Spleen (tissue), 11 donors: ENCODE results near the gene BTBD17. TPM values are rescaled to one million over a fixed set of nuclear protein-coding genes. Genes with fewer than 3 reads are reported as not detected.
A peak's percentile ranks its signal among the peaks of the same experiment; 100 is the strongest.

Experiments used
- DNase-seq: peaks from one replicate; pipeline ENCODE4 v3.0.0-alpha.2; 2020
- H3K27ac ChIP-seq, 8 donors: fragments of 200-600 bp; sonication (generic) in 7 of 8; 1 replicate in 4 of 8; 2 replicates in 4 of 8; pipeline versions ENCODE4 v1.5.0 to v1.8.0; 2016 to 2021; ENCODE audit warnings: inconsistent platforms in 4 of 8, mild to moderate bottlenecking in 4 of 8, moderate library complexity in 1 of 8
- H3K27me3 ChIP-seq, 7 donors: fragments of 200-600 bp; sonication (generic) in 6 of 7; replicated peaks in 1 of 7; 1 replicate in 4 of 7; 2 replicates in 3 of 7; pipeline versions ENCODE4 v1.5.0 to v1.8.0; 2016 to 2021; ENCODE audit warnings: inconsistent platforms in 3 of 7, mild to moderate bottlenecking in 1 of 7
- H3K36me3 ChIP-seq, 6 donors: fragments of 200-600 bp; sonication (generic) in 5 of 6; 1 replicate in 4 of 6; 2 replicates in 2 of 6; pipeline versions ENCODE4 v1.5.0 to v1.8.0; 2016 to 2021; ENCODE audit warnings: inconsistent platforms in 2 of 6
- H3K4me1 ChIP-seq, 6 donors: fragments of 200-600 bp; sonication (generic) in 5 of 6; 1 replicate in 3 of 6; 2 replicates in 3 of 6; pipeline versions ENCODE4 v1.5.0 to v1.8.0; 2016 to 2021; ENCODE audit warnings: inconsistent platforms in 3 of 6
- H3K4me3 ChIP-seq, 8 donors: fragments of 200-600 bp; sonication (generic) in 7 of 8; 1 replicate in 4 of 8; 2 replicates in 4 of 8; pipeline versions ENCODE4 v1.5.0 to v1.8.0; 2016 to 2021; ENCODE audit warnings: inconsistent platforms in 4 of 8, mild to moderate bottlenecking in 4 of 8, moderate library complexity in 2 of 8
- H3K9me3 ChIP-seq, 8 donors: fragments of 200-600 bp; sonication (generic) in 7 of 8; 1 replicate in 4 of 8; 2 replicates in 4 of 8; pipeline versions ENCODE4 v1.5.0 to v1.8.0; 2016 to 2021; ENCODE audit warnings: inconsistent platforms in 4 of 8
- POLR2A ChIP-seq, 3 donors: fragments of 450-650 bp; IDR thresholded peaks; one replicate each; pipeline ENCODE4 v1.5.1; 2017; ENCODE audit warnings: antibody characterized with exemption in 3 of 3, mild to moderate bottlenecking in 1 of 3
- POLR2AphosphoS5 ChIP-seq, 3 donors: sonication (generic); formaldehyde crosslinking; IDR thresholded peaks; one replicate each; pipeline ENCODE4 v1.5.1; 2017; ENCODE audit warnings: antibody characterized with exemption in 3 of 3
- WGBS, 5 donors: extraction: QIAGEN DNeasy Blood & Tissue Kit in 3 of 5; methylation state at CpG; one replicate each; pipeline versions ENCODE4 v1.1.5 to v1.1.7; 2013 to 2018; 5-methylcytosine and 5-hydroxymethylcytosine counted together
- intact Hi-C: fragments of 100-400 bp; cut with DNase I; formaldehyde crosslinking; loops from one replicate; pipeline ENCODE4 v1.15.0; 2023; ENCODE audit warnings: low total_unique reads
- polyA plus RNA-seq, 3 donors: library from polyadenylated mRNA; stranded (reverse); fragments of 200-250 nt; gene quantifications; one replicate each; pipeline ENCODE4 v1.2.1, GENCODE V29; 2013
- total RNA-seq, 7 donors: library from RNA; depleted of rRNA in 3 of 7; stranded (reverse); fragments of >200 nt in 3 of 7; fragmentation: NEBNext Ultra II Directional in 4 of 7; extraction: Animal tissue kit (Norgen Biotek cat#: 25700) in 4 of 7; gene quantifications; one replicate each; pipeline versions ENCODE4 v1.1.0 to v1.2.1, GENCODE V29; 2016 to 2021
- TF ChIP-seq, protein P1 (sequence below), 11 experiments: fragments of 200-600 bp in 7 of 11; fragments of 450-650 bp in 4 of 11; sonication (generic) in 4 of 11; IDR thresholded peaks in 8 of 11; conservative IDR thresholded peaks in 3 of 11; 1 replicate in 7 of 11; 2 replicates in 4 of 11; pipeline versions ENCODE4 v1.4.0 to v1.8.0; 2016 to 2021; ENCODE audit warnings: antibody characterized with exemption in 11 of 11, inconsistent platforms in 4 of 11, mild to moderate bottlenecking in 1 of 11
- donor health status: healthy with polysubstance abuse.
- donor health status: DM: no; HTN: no; CAD: no; lungs with moderate emphysema.
- donor health status: DM: no; HTN: no; CAD: no.
- donor health status: Bipolar disorder and iron deficiency.
- donor health status: healthy.
- donor health status: DM: no; HTN: no; CAD: no.
- donor health status: DM: yes; HTN: yes; CAD: no.

Gene BTBD17
- total and polyA plus RNA-seq, 10 donors: 0.06 to 0.51 TPM; not detected in 8

DNA sequence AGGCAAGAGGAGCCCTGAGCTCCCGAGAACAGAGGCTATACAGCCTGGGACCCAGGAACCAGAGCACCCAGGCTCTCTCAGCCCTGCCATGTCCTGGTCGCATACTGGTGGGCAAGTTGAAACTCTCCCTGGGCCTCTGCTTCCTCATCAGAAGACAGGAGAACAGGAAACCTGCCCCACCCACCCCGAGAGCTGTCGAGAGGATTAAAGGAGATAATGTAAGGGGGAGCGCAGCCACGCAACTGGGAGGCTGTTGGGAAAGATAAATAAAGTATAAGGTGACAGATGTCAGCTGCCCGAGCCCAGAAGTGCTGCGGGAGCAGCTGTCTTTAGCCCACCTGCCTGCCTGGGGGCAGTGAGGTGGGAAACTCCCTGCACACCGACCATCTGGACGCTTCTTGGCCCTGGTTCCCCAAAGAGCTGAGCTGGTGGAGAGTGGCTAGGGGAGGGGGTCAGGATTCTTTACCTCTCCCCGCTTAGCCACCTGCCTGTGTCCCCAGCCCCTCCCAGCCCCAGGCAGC, 28.8 kb downstream of the BTBD17 start:
- no peak for TF ChIP-seq POLR2A (IDR thresholded peaks at IDR 0.05)
- TF ChIP-seq, protein P1, sequence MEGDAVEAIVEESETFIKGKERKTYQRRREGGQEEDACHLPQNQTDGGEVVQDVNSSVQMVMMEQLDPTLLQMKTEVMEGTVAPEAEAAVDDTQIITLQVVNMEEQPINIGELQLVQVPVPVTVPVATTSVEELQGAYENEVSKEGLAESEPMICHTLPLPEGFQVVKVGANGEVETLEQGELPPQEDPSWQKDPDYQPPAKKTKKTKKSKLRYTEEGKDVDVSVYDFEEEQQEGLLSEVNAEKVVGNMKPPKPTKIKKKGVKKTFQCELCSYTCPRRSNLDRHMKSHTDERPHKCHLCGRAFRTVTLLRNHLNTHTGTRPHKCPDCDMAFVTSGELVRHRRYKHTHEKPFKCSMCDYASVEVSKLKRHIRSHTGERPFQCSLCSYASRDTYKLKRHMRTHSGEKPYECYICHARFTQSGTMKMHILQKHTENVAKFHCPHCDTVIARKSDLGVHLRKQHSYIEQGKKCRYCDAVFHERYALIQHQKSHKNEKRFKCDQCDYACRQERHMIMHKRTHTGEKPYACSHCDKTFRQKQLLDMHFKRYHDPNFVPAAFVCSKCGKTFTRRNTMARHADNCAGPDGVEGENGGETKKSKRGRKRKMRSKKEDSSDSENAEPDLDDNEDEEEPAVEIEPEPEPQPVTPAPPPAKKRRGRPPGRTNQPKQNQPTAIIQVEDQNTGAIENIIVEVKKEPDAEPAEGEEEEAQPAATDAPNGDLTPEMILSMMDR (IDR thresholded peaks at IDR 0.05 in 8 of 11, conservative IDR thresholded peaks at IDR 0.05 in 3 of 11): no peak
- TF ChIP-seq POLR2AphosphoS5 (IDR thresholded peaks at IDR 0.05): no peak
- Histone ChIP-seq H3K27ac (peak overlapping the region in 2 of 8 donors; percentile 14 to 16), H3K9me3 (no peaks in the 10 kb centered on the region), H3K36me3 (peaks cover 0 to 5% (median 0%) of the 10 kb centered on the region in 6 donors), H3K4me1 (peaks cover 3 to 48% (median 18%) of the 10 kb centered on the region in 6 donors), H3K4me3 (no peak overlapping the region), H3K27me3 (peaks cover 0 to 16% (median 0%) of the 10 kb centered on the region in 7 donors)
- 24 to 34% (median 31%) methylated on average over 11 of the region's 11 CpGs for WGBS, 5 donors
- intact Hi-C loops: no loop called here
- DNase-seq: no peak

DNA sequence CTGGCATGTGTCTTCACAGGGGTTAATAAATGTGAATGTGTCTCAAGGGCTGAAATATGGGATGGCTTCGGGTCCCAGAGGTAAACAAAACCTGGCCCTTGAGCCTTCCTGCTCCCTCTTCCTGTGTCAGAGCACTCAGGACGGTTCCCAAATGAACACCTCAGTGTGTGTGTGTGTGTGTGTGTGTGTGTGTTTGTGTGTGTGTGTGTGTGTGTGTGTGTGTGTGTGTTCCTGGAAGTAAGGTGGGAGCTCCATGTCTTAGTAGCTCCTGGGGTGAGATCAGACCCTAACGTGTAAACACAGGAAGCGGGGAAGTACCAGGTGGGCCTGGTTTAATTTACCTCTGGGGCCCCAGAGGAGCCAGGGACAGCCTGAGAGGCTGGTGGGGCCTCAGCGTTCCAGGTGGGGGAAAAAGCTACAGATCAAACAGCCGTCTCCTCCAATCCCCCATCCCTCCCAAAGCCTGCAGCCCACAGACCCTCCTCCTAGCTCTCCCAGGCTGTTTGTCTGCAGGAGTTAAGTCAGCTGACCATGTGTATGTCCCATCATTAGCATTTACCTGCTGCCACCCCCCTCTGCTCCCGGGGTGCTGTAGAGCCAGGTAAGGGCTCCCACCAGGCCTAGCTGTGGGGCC, 29.5 kb downstream of the BTBD17 start:
- H3K36me3 ChIP-seq: peaks cover 0 to 5% (median 0%) of the 10 kb centered on the region in 6 donors
- H3K4me1 ChIP-seq: peaks cover 3 to 48% (median 18%) of the 10 kb centered on the region in 6 donors
- H3K4me3 ChIP-seq: no peak overlapping the region
- intact Hi-C loops: no loop called here
- peak overlapping the region in 2 of 8 donors; percentile 14 to 16 for H3K27ac ChIP-seq
- H3K27me3 ChIP-seq: peaks cover 0 to 18% (median 0%) of the 10 kb centered on the region in 7 donors
- no peak for DNase-seq
- WGBS, 5 donors: 60 to 75% (median 66%) methylated on average over 7 of the region's 7 CpGs
- no peaks in the 10 kb centered on the region for H3K9me3 ChIP-seq
- TF ChIP-seq POLR2AphosphoS5 (IDR thresholded peaks at IDR 0.05): no peak
- TF ChIP-seq, protein P1 (IDR thresholded peaks at IDR 0.05 in 8 of 11, conservative IDR thresholded peaks at IDR 0.05 in 3 of 11): no peak
- TF ChIP-seq POLR2A (IDR thresholded peaks at IDR 0.05): no peak

DNA sequence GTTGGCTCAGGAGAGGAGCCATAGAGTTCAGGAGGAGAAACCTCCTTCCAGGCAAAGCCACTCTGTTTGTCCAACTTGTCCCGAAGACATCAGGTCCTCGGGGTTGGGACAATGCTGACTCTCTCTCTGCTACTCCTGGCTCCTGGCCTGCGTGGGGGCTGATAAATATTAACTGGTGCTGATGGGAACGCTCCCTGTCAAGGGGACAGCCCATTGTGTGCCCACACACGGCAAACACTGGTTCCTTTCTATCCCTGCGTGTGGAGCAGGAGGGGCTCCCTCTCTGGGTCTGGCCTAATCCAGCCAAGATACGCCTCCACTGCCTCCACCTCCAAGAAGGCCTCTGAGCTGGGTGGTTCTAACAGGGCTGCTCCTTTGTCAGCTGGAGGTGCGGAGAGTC, 31.2 kb downstream of the BTBD17 start:
- H3K4me3 ChIP-seq: no peak overlapping the region
- peaks cover 0 to 35% (median 11%) of the 10 kb centered on the region in 7 donors for H3K27me3 ChIP-seq
- H3K36me3 ChIP-seq: peaks cover 0 to 5% (median 0%) of the 10 kb centered on the region in 6 donors
- no peak overlapping the region for H3K27ac ChIP-seq
- DNase-seq: no peak
- TF ChIP-seq, protein P1 (IDR thresholded peaks at IDR 0.05 in 8 of 11, conservative IDR thresholded peaks at IDR 0.05 in 3 of 11): no peak
- TF ChIP-seq POLR2AphosphoS5 (IDR thresholded peaks at IDR 0.05) (no peak), POLR2A (IDR thresholded peaks at IDR 0.05) (no peak)
- peaks cover 11 to 56% (median 29%) of the 10 kb centered on the region in 6 donors for H3K4me1 ChIP-seq
- 81 to 92% (median 89%) methylated on average over 7 to 8 of the region's 8 CpGs for WGBS, 5 donors
- intact Hi-C loops: no loop called here
- H3K9me3 ChIP-seq: no peaks in the 10 kb centered on the region

DNA sequence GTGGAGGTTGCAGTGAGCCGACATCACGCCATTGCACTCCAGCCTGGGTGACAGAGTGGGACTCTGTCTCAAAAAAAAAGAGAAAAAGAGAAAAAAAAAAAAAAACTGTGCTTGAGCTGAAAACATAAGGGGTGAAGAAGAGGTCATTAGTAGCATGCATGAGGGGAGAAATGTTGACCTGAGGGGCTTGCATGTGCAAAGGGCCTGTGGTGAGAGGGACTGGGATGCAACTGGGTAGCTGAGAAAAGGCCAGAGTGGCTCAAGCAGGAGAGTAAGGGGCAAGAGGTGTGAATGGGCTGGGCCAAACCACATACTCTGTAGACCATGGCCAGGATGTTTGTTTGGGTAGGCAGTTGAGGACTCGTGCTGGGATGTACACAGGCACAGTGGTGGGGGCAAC, 32.3 kb downstream of the BTBD17 start:
- no peak overlapping the region for H3K4me3 ChIP-seq
- no peaks in the 10 kb centered on the region for H3K9me3 ChIP-seq
- DNase-seq: no peak
- peaks cover 0 to 42% (median 11%) of the 10 kb centered on the region in 7 donors for H3K27me3 ChIP-seq
- peaks cover 17 to 66% (median 37%) of the 10 kb centered on the region in 6 donors for H3K4me1 ChIP-seq
- H3K36me3 ChIP-seq: peaks cover 0 to 5% (median 0%) of the 10 kb centered on the region in 6 donors
- 45 to 71% (median 46%) methylated on average over 3 of the region's 3 CpGs for WGBS, 5 donors
- TF ChIP-seq POLR2AphosphoS5 (IDR thresholded peaks at IDR 0.05) (no peak), POLR2A (IDR thresholded peaks at IDR 0.05) (no peak)
- TF ChIP-seq, protein P1 (IDR thresholded peaks at IDR 0.05 in 8 of 11, conservative IDR thresholded peaks at IDR 0.05 in 3 of 11): no peak
- intact Hi-C loops: no loop called here
- no peak overlapping the region for H3K27ac ChIP-seq
